ENCODE results near the gene PRSS50.
A peak's percentile ranks its signal among the peaks of the same experiment; 100 is the strongest.
"Not testable (repeated sequence)": the region's sequence is repeated elsewhere in the genome, so short reads cannot be mapped to it uniquely, and the experiment has no call there.

The PRSS50 gene

GRCh38 chr3:46750555-46751038 lies 32.9 kb upstream of the PRSS50 start:
- no peak overlapping the region for H3K27ac ChIP-seq

GRCh38 chr3:46749129-46749528 lies 31.5 kb upstream of the PRSS50 start:
- no peak for TF ChIP-seq CTCF (conservative IDR thresholded peaks at IDR 0.05)
- no peak overlapping the region for H3K27ac ChIP-seq

More at GRCh38 chr3:46750555-46751038, 32.9 kb upstream of the PRSS50 start:
- no peak for TF ChIP-seq CTCF (conservative IDR thresholded peaks at IDR 0.05)

GRCh38 chr3:46748170-46748569 lies 30.5 kb upstream of the PRSS50 start:
- no peak for TF ChIP-seq CTCF (conservative IDR thresholded peaks at IDR 0.05)
- no peak overlapping the region for H3K27ac ChIP-seq

GRCh38 chr3:46746711-46747110 lies 29.0 kb upstream of the PRSS50 start:
- TF ChIP-seq CTCF (conservative IDR thresholded peaks at IDR 0.05) = no peak
- no peak overlapping the region for H3K27ac ChIP-seq

GRCh38 chr3:46742992-46743585 lies 25.4 kb upstream of the PRSS50 start:
- TF ChIP-seq CTCF (conservative IDR thresholded peaks at IDR 0.05) = no peak
- no peak overlapping the region for H3K27ac ChIP-seq

GRCh38 chr3:46739565-46739964 lies 21.9 kb upstream of the PRSS50 start:
- H3K27ac ChIP-seq = not testable (repeated sequence)

GRCh38 chr3:46737329-46737731 lies 19.7 kb upstream of the PRSS50 start:
- TF ChIP-seq CTCF (conservative IDR thresholded peaks at IDR 0.05) = no peak
- H3K27ac ChIP-seq = peak overlapping the region; percentile 43

GRCh38 chr3:46736006-46736872 lies 18.6 kb upstream of the PRSS50 start:
- no peak overlapping the region for H3K27ac ChIP-seq

More at GRCh38 chr3:46736006-46736872, 18.6 kb upstream of the PRSS50 start:
- TF ChIP-seq CTCF (conservative IDR thresholded peaks at IDR 0.05) = no peak

All from VCaP (cell line).